ENCODE measurements around the gene HEXIM2. TPM values are rescaled to one million over a fixed set of nuclear protein-coding genes. Genes with fewer than 3 reads are reported as not detected.

The HEXIM2 gene
- total and polyA plus RNA-seq, 2 experiments from 2014 or later, result 9.0 to 9.5 TPM

DNA sequence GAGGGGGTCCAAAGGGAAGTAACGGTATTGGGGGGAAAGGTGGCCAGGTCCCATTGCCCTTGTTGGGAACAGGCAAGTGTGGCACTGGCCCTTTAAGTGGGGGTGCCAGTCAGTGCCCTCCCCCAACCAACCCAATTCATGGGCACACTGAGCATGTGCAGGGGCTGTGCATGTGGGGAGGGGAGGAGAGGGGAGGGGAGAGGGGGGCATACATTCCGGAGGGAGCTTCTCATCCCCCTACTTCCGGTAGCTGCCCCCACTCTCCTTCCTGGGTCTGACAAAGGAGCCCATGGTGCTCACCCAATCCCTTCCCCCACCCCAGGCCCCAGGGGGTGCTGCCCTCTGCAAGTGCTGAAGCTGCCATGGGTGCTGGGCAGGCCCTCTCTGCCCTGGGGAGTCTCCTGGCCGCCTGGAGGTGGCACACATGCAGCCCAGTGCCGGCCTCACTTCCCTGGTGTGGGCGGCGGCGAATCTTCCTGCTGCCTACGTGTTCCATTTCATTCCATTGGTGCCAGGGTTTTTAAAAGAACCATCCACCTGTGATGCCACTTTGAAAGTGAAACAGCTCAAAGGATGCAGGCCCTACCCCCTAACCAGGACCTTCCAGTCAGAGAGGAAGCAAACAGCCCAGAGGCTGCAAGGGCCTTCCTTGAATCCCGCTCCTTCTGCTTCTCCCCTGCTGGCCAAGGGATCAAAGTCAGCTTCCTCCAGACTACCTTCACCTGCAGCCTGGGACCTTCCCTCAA is 11.0 kb downstream of the HEXIM2 start:
- Mint-ChIP-seq H3K36me3 (ENCODE audit: low read depth) (peaks cover 22% of the 10 kb centered on the region), H3K9me3 (no peaks in the 10 kb centered on the region), H3K27me3 (ENCODE audit: insufficient read depth, low read depth, poor library complexity) (peaks cover 17% of the 10 kb centered on the region), H3K4me3 (peak overlapping the region; percentile 4; the same call in 1 of the 3 replicates), H3K4me1 (peaks cover 36% of the 10 kb centered on the region), H3K27ac (peak overlapping the region; percentile 96)
- Histone ChIP-seq H3K27me3 (ENCODE audit: insufficient read depth) (no peaks in the 10 kb centered on the region), H3K4me3 (peak overlapping the region; percentile 42; the same call in 1 of the 2 replicates), H3K4me2 (peak overlapping the region; percentile 77), H3K27ac (ENCODE audit: low read depth) (peak overlapping the region; percentile 97), H2AFZ (peak overlapping the region; percentile 90), H3K4me1 (ENCODE audit: insufficient read depth) (peaks cover 31% of the 10 kb centered on the region), H3K9me2 (ENCODE audit: insufficient read depth) (no peaks in the 10 kb centered on the region), H3K79me2 (replicated peaks; ENCODE audit: insufficient read depth) (no peaks in the 10 kb centered on the region), H4K20me1 (replicated peaks; ENCODE audit: insufficient read depth) (no peaks in the 10 kb centered on the region), H3F3A (replicated peaks; ENCODE audit: low read depth) (0 out of 2 replicates have a peak, but pooled peaks cover 8% of the 10 kb centered on the region), H3K36me3 (ENCODE audit: insufficient read depth) (no peaks in the 10 kb centered on the region)
- peak; percentile 33 for ATAC-seq
- DNase-seq (ENCODE audit: low spot score), result peak; percentile 63
- no peak for TF ChIP-seq STAT1 (IDR thresholded peaks at IDR 0.05; ENCODE audit: unreplicated experiment)
- no peak; the same call in 1 of the 2 replicates for TF ChIP-seq ETS1 (IDR thresholded peaks at IDR 0.05)
- TF ChIP-seq CTCF (conservative IDR thresholded peaks at IDR 0.05; ENCODE audit: low read depth in 2 of 2), result 0 out of 4 replicates have a peak, but pooled peaks of 1 of the 2 experiments have one; percentile 10
- TF ChIP-seq EZH2 (IDR thresholded peaks at IDR 0.05; ENCODE audit: low read depth, unreplicated experiment), result no peak
- no peak for TF ChIP-seq NANOG (IDR thresholded peaks at IDR 0.05; ENCODE audit: borderline replicate concordance)
- TF ChIP-seq POLR2AphosphoS5 (IDR thresholded peaks at IDR 0.05; ENCODE audit: low read depth), result no peak

GRCh38 chr17:45175759-45176115 is 14.1 kb downstream of the HEXIM2 start:
- Mint-ChIP-seq H3K36me3 (ENCODE audit: low read depth) (0 out of 3 replicates have a peak, but pooled peaks cover 2% of the 10 kb centered on the region), H3K4me3 (no peak overlapping the region), H3K9me3 (no peaks in the 10 kb centered on the region), H3K27me3 (ENCODE audit: insufficient read depth, low read depth, poor library complexity) (peaks cover 22% of the 10 kb centered on the region), H3K4me1 (peaks cover 26% of the 10 kb centered on the region), H3K27ac (no peak overlapping the region)
- Histone ChIP-seq H3K27me3 (ENCODE audit: insufficient read depth) (no peaks in the 10 kb centered on the region), H3K4me2 (no peak overlapping the region), H3K4me1 (ENCODE audit: insufficient read depth) (peaks cover 28% of the 10 kb centered on the region), H3K79me2 (replicated peaks; ENCODE audit: insufficient read depth) (no peaks in the 10 kb centered on the region), H3F3A (replicated peaks; ENCODE audit: low read depth) (0 out of 2 replicates have a peak, but pooled peaks cover 7% of the 10 kb centered on the region), H3K36me3 (ENCODE audit: insufficient read depth) (no peaks in the 10 kb centered on the region), H3K27ac (ENCODE audit: low read depth) (no peak overlapping the region), H2AFZ (0 out of 2 replicates have a peak overlapping the region, but pooled peaks have one; percentile 32), H3K4me3 (no peak overlapping the region), H3K9me2 (ENCODE audit: insufficient read depth) (no peaks in the 10 kb centered on the region), H4K20me1 (replicated peaks; ENCODE audit: insufficient read depth) (no peaks in the 10 kb centered on the region)
- DNase-seq (ENCODE audit: low spot score) (no peak), ATAC-seq (no peak)
- TF ChIP-seq CREB1 (CRISPR knock-in tag; IDR thresholded peaks at IDR 0.05; ENCODE audit: low read depth) (no peak), POLR2AphosphoS5 (IDR thresholded peaks at IDR 0.05; ENCODE audit: low read depth) (no peak), EZH2 (IDR thresholded peaks at IDR 0.05; ENCODE audit: low read depth, unreplicated experiment) (no peak), STAT1 (IDR thresholded peaks at IDR 0.05; ENCODE audit: unreplicated experiment) (no peak), EZH2phosphoT487 (IDR thresholded peaks at IDR 0.05; ENCODE audit: unreplicated experiment) (no peak), REST (IDR thresholded peaks at IDR 0.05; ENCODE audit: unreplicated experiment) (no peak), NANOG (IDR thresholded peaks at IDR 0.05; ENCODE audit: borderline replicate concordance) (no peak)

Data from GM23338 (cell line).